Endothelial cell of umbilical vein (primary cell): ENCODE data around the gene ROPN1L. TPM values are rescaled to one million over a fixed set of nuclear protein-coding genes. Genes with fewer than 3 reads are reported as not detected.

Experiments used
- BruUV-seq: library from RNA; stranded (reverse); fragments of 400-500 nt; replicated peaks from 2 replicates; lab custom pipeline; 2021; lab: Mats Ljungman, UMichigan
- CTCF ChIA-PET: fragments of 300-600, 350-600 bp; sonication (Branson Sonifier 250); formaldehyde crosslinking; loops from one replicate; lab custom pipeline; 2021; ENCODE audit warnings: antibody characterized with exemption, inconsistent platforms; lab: Charles Lee
- POLR2A ChIA-PET: fragments of 300-600, 350-600 bp; sonication (Branson Sonifier 250); formaldehyde crosslinking; loops from one replicate; lab custom pipeline; 2021; ENCODE audit warnings: antibody characterized with exemption, inconsistent platforms; lab: Charles Lee
- DNase-seq: peaks from one replicate; pipeline ENCODE4 v3.0.0-alpha.2; 2011; ENCODE audit warnings: low read depth, low spot score
- FAIRE-seq: peaks from 2 replicates; lab custom pipeline; 2011; peaks lifted over from hg19 to GRCh38; lab: Jason Lieb, UNC
- H2AFZ ChIP-seq: 2 replicates; pipeline ENCODE4 v1.6.0; 2012; ENCODE audit warnings: low read depth, low read length, control low read depth, inconsistent platforms
- H3K27ac ChIP-seq: 2 replicates; pipeline ENCODE4 v1.5.1; 2011; ENCODE audit warnings: low read depth, mild to moderate bottlenecking, control low read depth, low read length, moderate library complexity; ENCODE audit not compliant: insufficient read depth
- H3K27me3 ChIP-seq, 2 experiments: 2 replicates each; pipeline versions ENCODE4 v1.6.0 to v1.6.1; 2011; ENCODE audit warnings: low read length in 2 of 2, mixed read lengths in 1 of 2; ENCODE audit not compliant: control insufficient read depth in 2 of 2, insufficient read depth in 2 of 2
- H3K36me3 ChIP-seq, 2 experiments: 2 replicates in 1 of 2; 3 replicates in 1 of 2; pipeline ENCODE4 v1.5.1; 2011; ENCODE audit warnings: low read length in 2 of 2, mild to moderate bottlenecking in 1 of 2, moderate library complexity in 1 of 2; ENCODE audit not compliant: control insufficient read depth in 2 of 2, insufficient read depth in 2 of 2; ENCODE audit errors: extremely low read depth in 1 of 2
- H3K4me1 ChIP-seq: 3 replicates; pipeline ENCODE4 v1.5.1; 2011; ENCODE audit warnings: mild to moderate bottlenecking, low read length; ENCODE audit not compliant: control insufficient read depth, insufficient read depth; ENCODE audit errors: extremely low read depth
- H3K4me2 ChIP-seq: 2 replicates; pipeline ENCODE4 v1.6.1; 2011; ENCODE audit warnings: low read length, control low read depth, mixed read lengths; ENCODE audit not compliant: insufficient read depth
- H3K4me3 ChIP-seq, 3 experiments: fragments of 200-600 bp in 1 of 3; sonication (generic), shearing (Covaris generic) in 1 of 3; replicated peaks in 1 of 3; 2 replicates each; pipeline ENCODE4 v1.5.1; 2011 to 2016; ENCODE audit warnings: control low read depth in 3 of 3, low read length in 3 of 3, mild to moderate bottlenecking in 2 of 3, inconsistent platforms in 1 of 3, low read depth in 1 of 3, moderate library complexity in 1 of 3; ENCODE audit not compliant: insufficient read depth in 1 of 3
- H3K79me2 ChIP-seq: 2 replicates; pipeline ENCODE4 v1.6.0; 2012; ENCODE audit warnings: low read length, inconsistent platforms; ENCODE audit not compliant: control insufficient read depth, insufficient read depth
- H3K9ac ChIP-seq: replicated peaks from 2 replicates; pipeline ENCODE3; 2011; ENCODE audit warnings: low read length, control low read depth; ENCODE audit not compliant: insufficient read depth; ENCODE audit errors: extremely low read depth
- H3K9me1 ChIP-seq: replicated peaks from 3 replicates; pipeline ENCODE4 v1.6.0; 2011; ENCODE audit warnings: mild to moderate bottlenecking, low read length; ENCODE audit not compliant: control insufficient read depth, insufficient read depth; ENCODE audit errors: extremely low read depth
- H3K9me3 ChIP-seq: replicated peaks from 2 replicates; pipeline ENCODE4 v1.5.1; 2012; ENCODE audit warnings: low read length, inconsistent platforms; ENCODE audit not compliant: control insufficient read depth, insufficient read depth
- H4K20me1 ChIP-seq: replicated peaks from 2 replicates; pipeline ENCODE3; 2011; ENCODE audit warnings: mild to moderate bottlenecking, low read length; ENCODE audit not compliant: control insufficient read depth, insufficient read depth; ENCODE audit errors: extremely low read depth
- EZH2 ChIP-seq: IDR thresholded peaks from 2 replicates; pipeline ENCODE4 v1.6.1; 2012; ENCODE audit warnings: borderline replicate concordance, low read depth, mild to moderate bottlenecking, moderate library complexity, low read length, inconsistent platforms; ENCODE audit not compliant: severe bottlenecking
- FOS ChIP-seq: IDR thresholded peaks from 2 replicates; pipeline ENCODE4 v1.6.1; 2011; ENCODE audit warnings: mild to moderate bottlenecking, low read length, moderate library complexity, borderline replicate concordance; ENCODE audit not compliant: insufficient read depth
- GATA2 ChIP-seq: IDR thresholded peaks from 2 replicates; pipeline ENCODE4 v1.7.0; 2011; ENCODE audit warnings: low read depth, mild to moderate bottlenecking, moderate library complexity, mixed read lengths, low read length; ENCODE audit not compliant: insufficient read length, insufficient read depth
- JUN ChIP-seq: IDR thresholded peaks from 2 replicates; pipeline ENCODE4 v1.6.1; 2011; ENCODE audit warnings: borderline replicate concordance, low read depth; ENCODE audit not compliant: insufficient read length, insufficient read depth
- MYC ChIP-seq: IDR thresholded peaks from one replicate; pipeline ENCODE4 v1.6.1; 2011; ENCODE audit warnings: mild to moderate bottlenecking, low read depth, low read length
- POLR2A ChIP-seq: IDR thresholded peaks from 2 replicates; pipeline ENCODE4 v1.6.1; 2012; ENCODE audit warnings: low read depth, mild to moderate bottlenecking, control low read depth, low read length
- POLR2AphosphoS5 ChIP-seq: IDR thresholded peaks from 2 replicates; pipeline ENCODE4 v1.6.1; 2012; ENCODE audit warnings: low read depth, mild to moderate bottlenecking, control low read depth, low read length, moderate library complexity; ENCODE audit not compliant: insufficient read depth
- dilution Hi-C: fragments of 300-500 bp; cut with MboI; formaldehyde crosslinking; loops from one replicate; pipeline ENCODE4 v1.15.0; 2019; ENCODE audit warnings: low sequenced_read_pairs; ENCODE audit not compliant: extremely low pct_ligation_motif_present
- intact Hi-C: fragments of 100-400 bp; cut with micrococcal nuclease; formaldehyde crosslinking; loops from one replicate; pipeline ENCODE4 v1.10.0; 2022
- polyA plus RNA-seq, 4 experiments: library from polyadenylated mRNA; depleted of rRNA in 3 of 4; stranded (reverse) in 3 of 4; unstranded in 1 of 4; fragments of >200 nt; gene quantifications; 2 replicates each; pipeline versions ENCODE4 v1.2.1 to v1.2.3, GENCODE V29; 2011 to 2012; ENCODE audit warnings: missing spikeins in 1 of 4
- total RNA-seq: library from RNA; stranded (reverse); gene quantifications from 2 replicates; pipeline ENCODE4 v1.2.3, GENCODE V29; 2021
- TF ChIP-seq, protein P1 (sequence below), 2 donors: IDR thresholded peaks; 1 replicate in 1 of 2; 2 replicates in 1 of 2; pipeline ENCODE4 v1.5.1; 2011; ENCODE audit warnings: low read length in 2 of 2, mild to moderate bottlenecking in 2 of 2, moderate library complexity in 2 of 2, control low read depth in 1 of 2, inconsistent platforms in 1 of 2, low read depth in 1 of 2; ENCODE audit not compliant: insufficient read depth in 1 of 2; ENCODE audit errors: extremely low read depth in 1 of 2
- TF ChIP-seq, protein P2 (sequence below): IDR thresholded peaks from 2 replicates; pipeline ENCODE4 v1.6.1; 2011; ENCODE audit not compliant: insufficient read depth, insufficient read length

ROPN1L gene
- total and polyA plus RNA-seq, 2 donors (not counting 3 experiments of a cell fraction or from before 2014, with no cell fraction given) = 0.30 to 0.60 TPM

DNA sequence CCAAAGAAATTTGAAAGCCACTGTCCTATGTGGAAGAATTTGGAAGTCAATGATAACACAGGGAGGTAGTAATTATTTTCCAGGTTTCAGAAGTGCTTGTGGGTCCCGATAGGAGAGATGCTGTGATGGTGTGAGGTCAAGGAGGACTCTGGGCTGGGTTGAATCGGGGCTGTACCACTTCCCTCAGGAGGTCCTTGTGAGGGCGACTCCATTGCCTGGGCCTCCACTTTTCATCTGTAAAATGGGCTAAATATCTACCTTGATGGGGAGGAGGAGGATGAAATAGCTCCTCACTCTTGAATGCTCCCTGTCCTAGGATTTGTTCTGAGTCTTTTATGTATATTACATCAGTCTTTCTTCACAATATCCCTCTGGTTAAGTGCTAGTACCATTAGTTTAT lies 59.0 kb downstream of the ROPN1L start:
- no peak overlapping the region for H3K4me3 ChIP-seq
- FAIRE-seq = no peak
- TF ChIP-seq, protein P1, sequence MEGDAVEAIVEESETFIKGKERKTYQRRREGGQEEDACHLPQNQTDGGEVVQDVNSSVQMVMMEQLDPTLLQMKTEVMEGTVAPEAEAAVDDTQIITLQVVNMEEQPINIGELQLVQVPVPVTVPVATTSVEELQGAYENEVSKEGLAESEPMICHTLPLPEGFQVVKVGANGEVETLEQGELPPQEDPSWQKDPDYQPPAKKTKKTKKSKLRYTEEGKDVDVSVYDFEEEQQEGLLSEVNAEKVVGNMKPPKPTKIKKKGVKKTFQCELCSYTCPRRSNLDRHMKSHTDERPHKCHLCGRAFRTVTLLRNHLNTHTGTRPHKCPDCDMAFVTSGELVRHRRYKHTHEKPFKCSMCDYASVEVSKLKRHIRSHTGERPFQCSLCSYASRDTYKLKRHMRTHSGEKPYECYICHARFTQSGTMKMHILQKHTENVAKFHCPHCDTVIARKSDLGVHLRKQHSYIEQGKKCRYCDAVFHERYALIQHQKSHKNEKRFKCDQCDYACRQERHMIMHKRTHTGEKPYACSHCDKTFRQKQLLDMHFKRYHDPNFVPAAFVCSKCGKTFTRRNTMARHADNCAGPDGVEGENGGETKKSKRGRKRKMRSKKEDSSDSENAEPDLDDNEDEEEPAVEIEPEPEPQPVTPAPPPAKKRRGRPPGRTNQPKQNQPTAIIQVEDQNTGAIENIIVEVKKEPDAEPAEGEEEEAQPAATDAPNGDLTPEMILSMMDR (IDR thresholded peaks at IDR 0.05; ENCODE audit: extremely low read depth in 1 of 2, insufficient read depth in 1 of 2, low read depth in 1 of 2, low read length in 2 of 2) = no peak
- no peak for TF ChIP-seq JUN
- TF ChIP-seq FOS = no peak
- no peak for TF ChIP-seq EZH2
- no peak for TF ChIP-seq MYC
- TF ChIP-seq POLR2A = no peak
- no peak for TF ChIP-seq POLR2AphosphoS5
- TF ChIP-seq GATA2 = no peak
- TF ChIP-seq, protein P2, sequence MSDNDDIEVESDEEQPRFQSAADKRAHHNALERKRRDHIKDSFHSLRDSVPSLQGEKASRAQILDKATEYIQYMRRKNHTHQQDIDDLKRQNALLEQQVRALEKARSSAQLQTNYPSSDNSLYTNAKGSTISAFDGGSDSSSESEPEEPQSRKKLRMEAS = no peak

More for the DNA sequence above, 59.0 kb downstream of the ROPN1L start:
- Histone ChIP-seq H3K9me3 (no peaks in the 10 kb centered on the region), H3K9ac (no peak overlapping the region), H4K20me1 (no peaks in the 10 kb centered on the region), H3K79me2 (no peaks in the 10 kb centered on the region), H3K4me1 (no peaks in the 10 kb centered on the region), H3K27ac (no peak overlapping the region), H3K4me2 (no peak overlapping the region), H3K27me3 (no peaks in the 10 kb centered on the region), H2AFZ (no peak overlapping the region), H3K9me1 (no peaks in the 10 kb centered on the region), H3K36me3 (no peaks in the 10 kb centered on the region)
- intact Hi-C loops = no loop called here
- no TSS peak for BruUV-seq
- dilution Hi-C loops = no loop called here
- ChIA-PET POLR2A (no interaction called here), CTCF (interaction anchor here (0.8 to 2.3 kb wide), 5 partner anchors 10 to 48 kb away, joined by 3 to 7 read pairs (median 5); no protein-coding TSS in a partner anchor)
- no peak for DNase-seq
